Testis (tissue), 2 donors: ENCODE measurements around the gene CX3CR1.
A peak's percentile ranks its signal among the peaks of the same experiment; 100 is the strongest.

Experiments used
- CTCF ChIP-seq, 3 experiments: fragments of 450-650 bp in 2 of 3; fragments of 200-600 bp in 1 of 3; sonication (generic) in 1 of 3; IDR thresholded peaks; one replicate each; pipeline ENCODE4 v1.5.1; 2016 to 2019; ENCODE audit warnings: antibody characterized with exemption in 3 of 3, mild to moderate bottlenecking in 2 of 3, moderate library complexity in 1 of 3
- POLR2A ChIP-seq: fragments of 450-650 bp; IDR thresholded peaks from one replicate; pipeline ENCODE4 v1.6.1; 2017; ENCODE audit warnings: antibody characterized with exemption, mild to moderate bottlenecking, moderate library complexity

- TF ChIP-seq CTCF (IDR thresholded peaks at IDR 0.05): peak in 1 of 3 experiments; percentile 19
- no peak for TF ChIP-seq POLR2A
Measured at GRCh38 chr3:39260957-39261356, 18.9 kb downstream of the CX3CR1 start.
